DOHH2 (cell line): ENCODE data around the gene HIPK2.

Experiments used
- H3F3A ChIP-seq: fragments of 200-600 bp; sonication (generic), shearing (Covaris generic); 2 replicates; pipeline ENCODE4 v1.6.0; 2016; ENCODE audit warnings: antibody characterized with exemption, mild to moderate bottlenecking; ENCODE audit not compliant: control insufficient read depth, insufficient read depth
- H3K27ac ChIP-seq: fragments of 200-600 bp; sonication (generic); 2 replicates; pipeline ENCODE4 v1.5.1; 2014; ENCODE audit warnings: low read depth, mild to moderate bottlenecking, low read length, moderate library complexity
- H3K27me3 ChIP-seq: fragments of 200-600 bp; sonication (generic); 2 replicates; pipeline ENCODE4 v1.6.1; 2014; ENCODE audit warnings: mild to moderate bottlenecking, low read length, mixed read lengths; ENCODE audit not compliant: control insufficient read depth
- H3K36me3 ChIP-seq: fragments of 200-600 bp; sonication (generic); 2 replicates; pipeline ENCODE4 v1.6.1; 2014; ENCODE audit warnings: mild to moderate bottlenecking, low read length, moderate library complexity, mixed read lengths; ENCODE audit not compliant: control insufficient read depth
- H3K4me1 ChIP-seq: fragments of 200-600 bp; sonication (generic); 2 replicates; pipeline ENCODE4 v1.6.1; 2014; ENCODE audit warnings: mild to moderate bottlenecking, low read length, mixed read lengths; ENCODE audit not compliant: control insufficient read depth
- H3K4me2 ChIP-seq: fragments of 200-600 bp; sonication (generic); 2 replicates; pipeline ENCODE4 v1.6.0; 2014; ENCODE audit warnings: mild to moderate bottlenecking, low read length, moderate library complexity
- H3K4me3 ChIP-seq: fragments of 200-600 bp; sonication (generic); 2 replicates; pipeline ENCODE4 v1.5.1; 2014; ENCODE audit warnings: mild to moderate bottlenecking, low read length, mixed read lengths
- H3K79me2 ChIP-seq: fragments of 200-600 bp; sonication (generic); 2 replicates; pipeline ENCODE4 v1.6.1; 2014; ENCODE audit warnings: mild to moderate bottlenecking, low read length, mixed read lengths; ENCODE audit not compliant: control insufficient read depth
- H3K9me2 ChIP-seq: fragments of 200-600 bp; sonication (generic); replicated peaks from 2 replicates; pipeline ENCODE4 v1.6.1; 2014; ENCODE audit warnings: mild to moderate bottlenecking, low read length, mixed read lengths; ENCODE audit not compliant: control insufficient read depth
- H3K9me3 ChIP-seq: fragments of 200-600 bp; sonication (generic); 2 replicates; pipeline ENCODE4 v1.6.1; 2014; ENCODE audit warnings: antibody characterized with exemption, low read length, mixed read lengths; ENCODE audit not compliant: control insufficient read depth, insufficient read depth
- H4K20me1 ChIP-seq: fragments of 200-600 bp; sonication (generic); 2 replicates; pipeline ENCODE4 v1.6.0; 2014; ENCODE audit warnings: low read depth, mild to moderate bottlenecking, antibody characterized with exemption, low read length, moderate library complexity; ENCODE audit not compliant: control insufficient read depth, insufficient read depth
- CTCF ChIP-seq: fragments of 200-600 bp; sonication (generic); IDR thresholded peaks from one replicate; pipeline ENCODE4 v1.5.1; 2014; ENCODE audit warnings: antibody characterized with exemption, mild to moderate bottlenecking, low read depth, low read length; ENCODE audit not compliant: poor library complexity, severe bottlenecking
- EZH2phosphoT487 ChIP-seq: fragments of 200-600 bp; sonication (generic); IDR thresholded peaks from 2 replicates; pipeline ENCODE4 v1.6.1; 2017; ENCODE audit warnings: borderline replicate concordance, mild to moderate bottlenecking, antibody characterized with exemption, low read length, moderate library complexity, mixed read lengths

The HIPK2 gene

GRCh38 chr7:139563856-139564255 is 213.9 kb downstream of the HIPK2 start:
- Histone ChIP-seq H3K4me2 (no peak overlapping the region), H3K4me3 (no peak overlapping the region), H3K79me2 (no peaks in the 10 kb centered on the region), H3K9me2 (no peaks in the 10 kb centered on the region), H3K27me3 (no peaks in the 10 kb centered on the region), H3K36me3 (no peaks in the 10 kb centered on the region), H3F3A (no peaks in the 10 kb centered on the region), H3K27ac (no peak overlapping the region), H3K4me1 (no peaks in the 10 kb centered on the region), H4K20me1 (no peaks in the 10 kb centered on the region), H3K9me3 (no peaks in the 10 kb centered on the region)
- TF ChIP-seq CTCF (no peak), EZH2phosphoT487 (no peak)

GRCh38 chr7:139562961-139563565 is 214.7 kb downstream of the HIPK2 start:
- Histone ChIP-seq H3F3A (no peaks in the 10 kb centered on the region), H3K27me3 (no peaks in the 10 kb centered on the region), H4K20me1 (no peaks in the 10 kb centered on the region), H3K79me2 (no peaks in the 10 kb centered on the region), H3K9me3 (no peaks in the 10 kb centered on the region), H3K27ac (no peak overlapping the region), H3K4me2 (no peak overlapping the region), H3K9me2 (no peaks in the 10 kb centered on the region), H3K4me3 (no peak overlapping the region), H3K4me1 (no peaks in the 10 kb centered on the region), H3K36me3 (no peaks in the 10 kb centered on the region)
- TF ChIP-seq EZH2phosphoT487 (no peak), CTCF (no peak)

GRCh38 chr7:139562491-139562890 is 215.3 kb downstream of the HIPK2 start:
- Histone ChIP-seq H3K4me1 (no peaks in the 10 kb centered on the region), H3K9me2 (no peaks in the 10 kb centered on the region), H4K20me1 (no peaks in the 10 kb centered on the region), H3K79me2 (no peaks in the 10 kb centered on the region), H3K27ac (no peak overlapping the region), H3K4me2 (no peak overlapping the region), H3K27me3 (no peaks in the 10 kb centered on the region), H3K4me3 (no peak overlapping the region), H3F3A (no peaks in the 10 kb centered on the region), H3K36me3 (no peaks in the 10 kb centered on the region), H3K9me3 (no peaks in the 10 kb centered on the region)
- TF ChIP-seq CTCF (no peak), EZH2phosphoT487 (no peak)
